Measurements from ENCODE around the gene CHD9NB.

CHD9NB gene

DNA sequence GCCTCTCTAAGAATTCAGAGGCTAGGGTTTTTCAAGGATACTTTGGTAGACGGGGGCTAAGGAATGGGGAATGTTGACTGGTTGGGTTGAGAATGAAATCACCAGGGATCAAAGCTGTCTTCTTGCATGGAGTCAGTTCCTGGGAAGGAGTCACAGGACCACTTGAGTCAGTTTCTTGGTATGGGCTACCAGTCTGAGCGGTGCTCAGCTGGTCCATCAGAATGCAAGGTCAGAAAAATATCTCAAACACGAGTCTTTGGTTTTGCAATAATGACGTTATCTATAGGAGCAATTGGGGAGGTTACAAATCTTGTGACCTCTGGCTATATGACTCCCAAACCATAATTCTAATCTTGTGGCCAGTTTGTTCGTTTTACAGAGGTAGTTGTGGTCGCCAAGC, 18.4 kb downstream of the CHD9NB start:
- no peak for DNase-seq (ENCODE audit: low read depth in 2 of 2, low spot score in 1 of 2)

DNA sequence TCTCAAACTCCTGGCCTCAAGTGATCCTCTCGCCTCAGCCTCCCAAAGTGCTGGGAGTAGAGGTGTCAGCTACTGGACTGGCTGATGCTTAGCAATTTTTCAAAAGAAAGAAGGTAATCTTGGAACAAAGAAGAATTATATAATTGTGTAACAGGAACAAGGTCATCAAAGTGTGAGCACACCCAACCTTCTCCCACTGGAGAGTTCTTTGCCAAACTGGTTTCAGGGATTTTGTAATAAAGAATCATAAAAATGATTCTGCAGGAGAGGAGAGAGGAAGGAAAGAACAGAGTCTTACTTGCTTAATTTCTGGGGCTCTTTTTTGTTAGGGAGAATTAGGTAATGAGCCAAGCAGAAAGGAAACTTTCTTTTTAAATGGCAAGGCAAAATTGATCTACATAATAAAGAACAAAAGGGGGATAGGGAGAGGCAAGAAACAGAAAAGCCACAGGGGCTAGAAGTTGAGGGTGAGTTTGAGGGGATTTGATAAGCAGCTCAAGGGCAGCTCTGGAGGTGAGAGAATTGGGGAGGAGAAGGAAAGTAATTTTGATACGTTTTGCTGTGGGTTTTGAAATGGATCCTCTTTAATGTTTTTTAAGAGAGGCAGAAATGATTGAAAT, 21.3 kb downstream of the CHD9NB start:
- DNase-seq (ENCODE audit: low read depth in 2 of 2, low spot score in 1 of 2), result no peak

DNA sequence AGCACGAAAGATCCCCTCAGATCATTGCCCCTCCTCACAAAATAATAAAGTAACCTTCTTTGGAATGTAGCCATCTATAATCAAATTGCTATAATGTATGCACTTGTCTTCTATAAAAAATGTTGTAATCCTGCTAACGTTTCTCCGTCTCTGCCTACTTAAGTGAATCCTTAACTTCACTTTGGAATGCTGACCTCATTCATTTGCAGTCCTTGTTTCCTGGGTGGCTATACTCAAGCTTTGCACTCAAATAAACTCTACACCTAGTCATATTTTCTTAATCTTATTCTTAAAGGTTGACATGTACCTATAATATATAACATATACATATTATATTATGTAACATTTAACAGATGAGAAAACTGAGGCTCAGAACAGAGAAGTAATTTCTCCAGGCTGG, 22.7 kb downstream of the CHD9NB start:
- no peak for DNase-seq (ENCODE audit: low read depth in 2 of 2, low spot score in 1 of 2)

DNA sequence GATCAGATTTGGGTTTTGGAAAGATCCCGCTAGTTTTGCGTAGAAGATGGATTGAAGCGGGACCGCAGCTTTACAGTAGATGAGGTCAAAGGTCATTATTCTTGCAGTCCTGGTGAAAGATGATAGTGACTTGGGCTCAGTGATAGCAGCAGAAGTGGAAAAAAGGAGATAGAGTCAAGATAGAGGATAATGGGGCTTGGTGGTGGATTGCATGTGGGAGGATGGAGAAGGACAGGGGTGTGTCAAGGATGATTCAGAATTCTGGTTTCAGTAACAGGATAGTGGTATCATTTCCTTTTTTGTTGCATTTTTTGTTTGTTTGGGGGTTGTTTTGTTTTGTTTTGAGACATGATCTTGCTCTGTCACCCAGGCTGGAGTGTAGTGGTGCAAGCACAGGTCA, 28.7 kb downstream of the CHD9NB start:
- DNase-seq (ENCODE audit: low read depth in 2 of 2, low spot score in 1 of 2), result no peak

DNA sequence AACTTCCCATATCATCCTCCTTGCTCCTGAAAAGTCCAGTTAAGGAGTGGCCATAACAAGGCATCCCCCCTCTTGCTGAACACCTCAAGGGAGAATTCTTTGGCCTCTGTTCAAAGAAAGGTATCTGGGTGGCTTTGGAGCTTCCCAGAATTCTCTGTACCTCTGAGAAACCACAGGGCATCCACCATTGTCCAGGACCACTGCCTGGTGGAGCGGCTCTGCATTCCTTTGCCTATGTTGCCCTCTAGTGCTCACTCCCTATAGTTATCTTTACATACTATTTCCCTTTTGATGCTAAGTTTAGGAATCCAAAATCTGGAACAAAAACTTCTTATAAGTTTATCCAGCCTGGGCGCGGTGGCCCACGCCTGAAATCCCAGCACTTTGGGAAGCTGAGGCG, 30.3 kb downstream of the CHD9NB start:
- DNase-seq (ENCODE audit: low read depth in 2 of 2, low spot score in 1 of 2), result no peak

DNA sequence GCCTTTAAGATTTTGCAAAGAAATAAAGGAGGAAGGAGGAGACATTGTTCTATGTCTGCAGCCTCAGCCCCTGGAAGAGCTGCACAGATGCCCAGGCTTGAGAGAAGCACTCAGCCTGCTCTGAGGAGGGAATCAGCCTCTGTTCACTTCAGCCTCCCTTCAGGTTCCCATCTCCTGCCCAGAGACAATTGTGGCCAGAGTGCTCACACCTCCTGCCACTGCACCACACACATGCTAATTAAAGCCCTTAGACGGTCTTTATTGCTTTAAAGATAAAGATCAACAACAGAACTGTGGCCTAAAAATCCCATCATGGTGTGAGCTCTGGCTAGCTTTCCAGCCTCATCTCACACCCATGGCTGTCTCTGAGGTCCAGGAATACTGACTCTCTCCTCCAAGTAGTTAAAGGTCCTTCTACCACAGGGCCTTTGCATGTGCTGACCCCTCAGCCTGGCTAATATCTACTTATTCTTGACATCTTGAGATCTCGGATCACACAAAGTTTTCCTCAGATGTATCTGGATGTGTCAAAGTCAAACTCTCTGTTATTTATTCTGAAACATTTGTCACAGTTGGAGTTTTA, 33.8 kb downstream of the CHD9NB start:
- DNase-seq (ENCODE audit: low read depth in 2 of 2, low spot score in 1 of 2), result no peak

DNA sequence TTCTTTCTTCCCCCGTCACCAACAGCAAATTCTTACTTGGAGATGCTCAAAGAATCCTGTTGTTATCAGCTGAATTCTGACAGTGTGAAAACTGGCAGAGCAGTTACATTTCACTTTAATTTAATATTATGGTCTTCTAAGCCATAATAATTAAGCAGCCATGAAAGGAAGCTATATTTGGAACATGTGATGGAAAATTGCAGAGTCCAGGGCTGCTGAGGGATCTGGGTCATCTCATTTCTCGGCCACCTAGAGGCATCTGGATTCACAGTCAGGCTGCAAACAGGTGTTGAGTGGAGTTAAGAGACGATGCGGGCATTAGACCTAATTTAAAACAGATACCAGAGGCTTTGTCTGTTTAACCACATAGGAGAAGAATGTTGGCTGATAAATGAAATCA, 38.4 kb downstream of the CHD9NB start:
- no peak for DNase-seq (ENCODE audit: low read depth in 2 of 2, low spot score in 1 of 2)

DNA sequence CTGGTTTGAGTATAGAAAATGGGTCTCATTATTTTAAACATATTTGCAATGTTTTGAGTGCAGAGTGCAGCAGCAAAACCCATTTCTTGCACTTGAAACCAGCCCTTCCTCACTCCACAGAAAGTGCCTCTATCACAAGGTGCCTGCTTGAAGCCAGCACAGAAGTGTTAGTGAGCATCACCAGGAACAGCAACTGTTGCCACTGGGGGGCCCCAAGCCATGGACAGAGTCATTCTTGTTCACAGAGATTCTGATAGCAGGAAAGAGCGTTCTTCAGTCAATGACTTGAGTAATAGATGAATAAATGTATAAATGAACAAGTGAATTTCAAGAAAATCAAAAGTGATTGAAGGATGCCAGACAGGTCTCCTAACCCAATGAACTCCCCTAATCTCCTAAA, 45.6 kb downstream of the CHD9NB start:
- DNase-seq (ENCODE audit: low read depth in 2 of 2, low spot score in 1 of 2), result no peak

DNA sequence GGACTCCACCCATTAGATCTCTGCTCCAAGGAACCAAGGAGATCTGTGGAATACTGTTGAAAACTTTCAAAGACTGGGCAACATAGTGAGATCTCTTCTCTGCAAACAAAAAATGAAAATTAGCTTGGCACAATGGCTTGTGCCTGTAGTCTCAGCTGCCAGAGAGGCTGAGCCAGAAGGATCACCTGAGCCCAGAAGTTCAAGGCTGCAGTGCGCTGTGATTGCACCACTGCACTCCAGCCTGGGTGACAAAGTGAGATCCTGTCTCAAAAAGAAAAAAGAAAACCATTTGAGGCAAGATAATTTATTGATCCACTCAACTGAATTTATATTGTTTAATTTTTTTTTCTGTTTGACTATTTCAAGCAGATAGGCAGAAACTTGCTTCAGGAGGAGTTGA, 54.8 kb downstream of the CHD9NB start:
- no peak for DNase-seq (ENCODE audit: low read depth in 2 of 2, low spot score in 1 of 2)

DNA sequence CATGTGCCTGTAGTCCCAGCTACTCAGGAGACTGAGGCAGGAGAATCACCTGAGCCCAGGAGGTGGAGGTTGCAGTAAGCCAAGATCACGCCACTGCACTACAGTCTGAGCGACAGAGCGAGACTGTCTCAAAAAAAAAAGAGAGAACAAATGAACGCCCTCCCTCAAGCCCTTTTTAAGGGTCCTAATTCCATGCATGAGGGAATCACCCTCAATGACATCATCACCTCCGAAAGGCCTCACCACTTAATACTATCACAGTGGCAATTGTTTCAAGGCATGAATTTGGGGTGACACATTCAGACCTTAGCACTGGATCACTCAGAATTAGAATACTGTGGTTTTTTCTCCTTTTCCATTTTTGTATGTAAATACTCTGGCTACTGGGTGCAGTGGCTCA, 57.8 kb downstream of the CHD9NB start:
- DNase-seq (ENCODE audit: low read depth in 2 of 2, low spot score in 1 of 2), result no peak

DNA sequence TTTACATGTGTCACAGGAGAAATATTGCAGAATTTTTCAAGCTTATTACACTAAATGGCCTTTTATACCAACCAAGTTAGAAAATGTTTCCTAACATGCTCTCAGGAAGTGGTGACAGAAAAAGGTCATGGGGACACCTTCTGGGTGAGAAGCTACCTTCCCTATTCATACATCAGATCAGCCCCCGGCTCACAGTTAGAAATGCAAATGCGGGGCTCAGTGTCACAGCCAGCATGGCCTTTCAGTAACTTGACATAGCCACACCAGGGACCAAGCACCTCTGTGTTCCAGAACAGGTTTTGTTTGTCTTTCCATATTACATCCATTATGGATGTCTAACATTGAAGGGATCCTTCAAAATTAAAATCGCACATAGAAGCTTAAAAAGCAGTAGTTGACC, 59.5 kb downstream of the CHD9NB start:
- DNase-seq (ENCODE audit: low read depth in 2 of 2, low spot score in 1 of 2), result no peak

DNA sequence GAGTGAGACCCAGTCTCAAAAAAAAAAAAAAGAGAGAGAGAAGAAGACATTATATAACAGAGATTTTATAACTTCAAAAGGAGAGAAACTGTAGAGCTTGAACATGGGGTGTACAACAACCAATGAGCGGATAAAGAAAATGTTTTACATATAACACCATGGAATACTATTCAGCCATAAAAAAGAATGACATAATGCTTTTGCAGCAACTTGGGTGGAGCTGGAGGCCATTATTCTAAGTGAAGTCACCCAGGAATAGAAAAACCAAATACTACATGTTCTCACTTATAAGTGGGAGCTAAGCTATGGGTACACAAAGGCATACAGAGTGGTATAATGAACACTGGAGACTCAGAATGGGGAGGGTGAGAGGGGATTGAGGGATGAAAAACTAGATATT, 61.1 kb downstream of the CHD9NB start:
- no peak for DNase-seq (ENCODE audit: low read depth in 2 of 2, low spot score in 1 of 2)

All from stimulated activated CD8-positive, alpha-beta memory T cell treated with anti-CD3 and anti-CD28 coated beads, Interleukin-4, amount 100 ng/mL, for 4 hours (primary cell).